ENCODE data around the gene RBM14. TPM values are rescaled to one million over a fixed set of nuclear protein-coding genes. Genes with fewer than 3 reads are reported as not detected.

Gene RBM14
- total RNA-seq, 2 experiments from 2014 or later: 239 to 250 TPM

DNA sequence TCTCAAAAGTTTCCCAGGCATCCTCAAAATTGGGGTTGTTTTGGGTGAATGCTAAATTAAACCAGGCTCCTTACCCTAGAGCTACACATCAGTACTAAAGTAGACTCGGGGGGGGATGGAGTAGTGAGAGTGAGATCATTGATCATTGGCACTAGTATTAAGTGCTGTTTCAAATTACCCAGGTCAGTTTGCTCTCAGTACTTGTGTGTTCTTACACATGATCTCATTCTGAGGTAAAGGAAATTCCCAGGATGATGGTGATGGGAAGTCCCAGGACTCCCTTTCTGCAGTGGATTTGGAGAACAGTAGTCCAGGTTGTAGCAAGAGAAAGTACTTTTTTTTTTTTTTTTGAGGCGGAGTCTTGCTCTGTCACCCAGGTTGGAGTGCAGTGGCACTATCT is 34.6 kb downstream of the RBM14 start:
- ATAC-seq (ENCODE audit: poor library complexity) (no peak), DNase-seq (peak in 2 of 14 experiments; percentile 35 to 49)
- Histone ChIP-seq H3K4me3 (ENCODE audit: low read length) (no peak overlapping the region), H3K36me3 (ENCODE audit: insufficient read depth, low read length) (peaks cover 67% of the 10 kb centered on the region), H3K27ac (ENCODE audit: low read depth in 1 of 2, low read length in 2 of 2) (no peak overlapping the region), H3K27me3 (ENCODE audit: control insufficient read depth in 1 of 2, insufficient read depth in 2 of 2, low read length in 2 of 2) (no peaks in the 10 kb centered on the region), H3K9me3 (ENCODE audit: control insufficient read depth in 1 of 2, insufficient read depth in 1 of 2, low read length in 2 of 2) (no peaks in the 10 kb centered on the region), H3K4me1 (ENCODE audit: insufficient read depth, low read length) (peaks cover 38% of the 10 kb centered on the region)
- POLR2A ChIA-PET: interaction anchor here (1.2 to 5.5 kb wide), 3 partner anchors 12 to 34 kb away, joined by 3 to 32 read pairs (median 11); partner anchors contain the start of genes RBM14, RBM4 and RBM4B
- Mint-ChIP-seq H3K27me3 (no peaks in the 10 kb centered on the region), H3K4me1 (ENCODE audit: low read depth) (peaks cover 65% of the 10 kb centered on the region), H3K9me3 (no peaks in the 10 kb centered on the region), H3K27ac (peak overlapping the region; percentile 64), H3K36me3 (ENCODE audit: low read depth) (peaks cover 85% of the 10 kb centered on the region), H3K4me3 (no peak overlapping the region)
- TF ChIP-seq, protein P1, sequence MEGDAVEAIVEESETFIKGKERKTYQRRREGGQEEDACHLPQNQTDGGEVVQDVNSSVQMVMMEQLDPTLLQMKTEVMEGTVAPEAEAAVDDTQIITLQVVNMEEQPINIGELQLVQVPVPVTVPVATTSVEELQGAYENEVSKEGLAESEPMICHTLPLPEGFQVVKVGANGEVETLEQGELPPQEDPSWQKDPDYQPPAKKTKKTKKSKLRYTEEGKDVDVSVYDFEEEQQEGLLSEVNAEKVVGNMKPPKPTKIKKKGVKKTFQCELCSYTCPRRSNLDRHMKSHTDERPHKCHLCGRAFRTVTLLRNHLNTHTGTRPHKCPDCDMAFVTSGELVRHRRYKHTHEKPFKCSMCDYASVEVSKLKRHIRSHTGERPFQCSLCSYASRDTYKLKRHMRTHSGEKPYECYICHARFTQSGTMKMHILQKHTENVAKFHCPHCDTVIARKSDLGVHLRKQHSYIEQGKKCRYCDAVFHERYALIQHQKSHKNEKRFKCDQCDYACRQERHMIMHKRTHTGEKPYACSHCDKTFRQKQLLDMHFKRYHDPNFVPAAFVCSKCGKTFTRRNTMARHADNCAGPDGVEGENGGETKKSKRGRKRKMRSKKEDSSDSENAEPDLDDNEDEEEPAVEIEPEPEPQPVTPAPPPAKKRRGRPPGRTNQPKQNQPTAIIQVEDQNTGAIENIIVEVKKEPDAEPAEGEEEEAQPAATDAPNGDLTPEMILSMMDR (IDR thresholded peaks at IDR 0.05): no peak
- CTCF ChIA-PET: no interaction called here
- intact Hi-C loops (cut with DNase I, micrococcal nuclease): no loop called here

DNA sequence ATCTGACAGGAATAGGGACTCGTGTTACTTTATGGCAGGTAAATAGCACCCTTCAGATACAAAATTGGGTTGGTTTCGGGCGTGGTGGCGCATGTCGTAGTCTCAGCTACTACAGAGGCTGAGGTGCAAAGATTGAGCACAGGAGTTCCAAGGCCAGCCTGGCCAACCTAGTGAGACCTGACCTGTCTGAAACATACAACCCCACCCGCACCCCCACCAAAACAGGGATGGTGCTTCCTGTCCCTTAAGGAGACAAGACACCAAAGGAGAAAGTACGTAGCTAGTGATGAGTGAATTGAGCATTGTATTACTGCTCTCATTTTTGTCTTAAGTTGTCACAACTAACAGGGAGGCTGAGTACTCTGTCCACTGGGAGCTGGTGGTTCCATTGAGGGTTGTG is 36.2 kb downstream of the RBM14 start:
- peak overlapping the region; percentile 53 for H3K27ac Mint-ChIP-seq
- Histone ChIP-seq H3K9me3 (ENCODE audit: control insufficient read depth in 1 of 2, insufficient read depth in 1 of 2, low read length in 2 of 2) (no peaks in the 10 kb centered on the region), H3K4me3 (ENCODE audit: low read length) (no peak overlapping the region), H3K4me1 (ENCODE audit: insufficient read depth, low read length) (peaks cover 28% of the 10 kb centered on the region), H3K27ac (ENCODE audit: low read depth in 1 of 2, low read length in 2 of 2) (no peak overlapping the region), H3K27me3 (ENCODE audit: control insufficient read depth in 1 of 2, insufficient read depth in 2 of 2, low read length in 2 of 2) (no peaks in the 10 kb centered on the region), H3K36me3 (ENCODE audit: insufficient read depth, low read length) (peaks cover 60% of the 10 kb centered on the region)
- H3K4me3 Mint-ChIP-seq: peak overlapping the region; percentile 34
- intact Hi-C loops (cut with DNase I, micrococcal nuclease): no loop called here
- H3K9me3 Mint-ChIP-seq: no peaks in the 10 kb centered on the region
- CTCF ChIA-PET: no interaction called here
- H3K36me3 Mint-ChIP-seq (ENCODE audit: low read depth): peaks cover 83% of the 10 kb centered on the region
- H3K4me1 Mint-ChIP-seq (ENCODE audit: low read depth): peaks cover 49% of the 10 kb centered on the region
- TF ChIP-seq, protein P1 (IDR thresholded peaks at IDR 0.05): no peak
- peak; percentile 7 for ATAC-seq (ENCODE audit: poor library complexity)
- POLR2A ChIA-PET: interaction anchor here (1.4 to 5.5 kb wide), 3 partner anchors 13 to 36 kb away, joined by 5 to 32 read pairs (median 8); partner anchors contain the start of genes RBM14 and RBM4
- no peak for DNase-seq
- H3K27me3 Mint-ChIP-seq: no peaks in the 10 kb centered on the region

DNA sequence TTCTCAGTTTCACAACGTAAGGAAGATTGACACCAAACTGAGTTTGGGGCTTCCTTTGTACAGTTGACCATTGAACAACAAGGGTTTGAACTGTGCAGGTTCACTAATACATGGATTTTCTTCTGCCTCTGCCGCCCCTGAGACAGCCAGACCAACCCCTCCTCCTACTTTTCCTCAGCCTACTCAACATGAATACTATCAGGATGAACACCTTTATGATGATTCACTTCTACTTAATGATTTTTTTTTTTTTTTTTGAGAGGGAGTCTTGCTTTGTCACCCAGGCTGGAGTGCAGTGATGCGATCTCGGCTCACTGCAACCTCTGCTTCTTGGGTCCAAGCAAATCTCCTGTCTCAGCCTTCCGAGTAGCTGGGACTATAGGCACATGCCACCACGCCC is 36.7 kb downstream of the RBM14 start:
- Mint-ChIP-seq H3K27me3 (no peaks in the 10 kb centered on the region), H3K4me3 (peak overlapping the region; percentile 15), H3K4me1 (ENCODE audit: low read depth) (peaks cover 46% of the 10 kb centered on the region), H3K36me3 (ENCODE audit: low read depth) (peaks cover 81% of the 10 kb centered on the region), H3K27ac (peak overlapping the region; percentile 53), H3K9me3 (no peaks in the 10 kb centered on the region)
- Histone ChIP-seq H3K36me3 (ENCODE audit: insufficient read depth, low read length) (peaks cover 62% of the 10 kb centered on the region), H3K4me1 (ENCODE audit: insufficient read depth, low read length) (peaks cover 27% of the 10 kb centered on the region), H3K27ac (ENCODE audit: low read depth in 1 of 2, low read length in 2 of 2) (no peak overlapping the region), H3K4me3 (ENCODE audit: low read length) (no peak overlapping the region), H3K9me3 (ENCODE audit: control insufficient read depth in 1 of 2, insufficient read depth in 1 of 2, low read length in 2 of 2) (no peaks in the 10 kb centered on the region), H3K27me3 (ENCODE audit: control insufficient read depth in 1 of 2, insufficient read depth in 2 of 2, low read length in 2 of 2) (no peaks in the 10 kb centered on the region)
- ATAC-seq (ENCODE audit: poor library complexity) (no peak), DNase-seq (no peak)
- POLR2A ChIA-PET: interaction anchor here (1.4 to 5.5 kb wide), 3 partner anchors 14 to 36 kb away, joined by 5 to 32 read pairs (median 8); partner anchors contain the start of genes RBM14 and RBM4
- TF ChIP-seq, protein P1 (IDR thresholded peaks at IDR 0.05): no peak
- CTCF ChIA-PET: no interaction called here
- intact Hi-C loops (cut with DNase I, micrococcal nuclease): no loop called here

Measured in CD4-positive, alpha-beta T cell (primary cell).